Pulmonary artery endothelial cell (primary cell): ENCODE data around the gene ADCK2. TPM values are rescaled to one million over a fixed set of nuclear protein-coding genes. Genes with fewer than 3 reads are reported as not detected.
"Not testable (repeated sequence)": the region's sequence is repeated elsewhere in the genome, so short reads cannot be mapped to it uniquely, and the experiment has no call there.

ENCODE experiments used
- DNase-seq: peaks from one replicate; pipeline ENCODE4 v3.0.0-alpha.2; 2011; ENCODE audit warnings: low read depth, low spot score
- total RNA-seq: library from RNA; depleted of rRNA; stranded (reverse); fragments of >200 nt; gene quantifications from 2 replicates; pipeline ENCODE4 v1.2.3, GENCODE V29; 2014

ADCK2 gene
- total RNA-seq, 1 donor from 2014 or later: 21.2 TPM

GRCh38 chr7:140673063-140673773 lies 473 bp downstream of the ADCK2 start:
- no peak for DNase-seq

GRCh38 chr7:140673774-140674155 lies 1.0 kb downstream of the ADCK2 start:
- DNase-seq: no peak

- no peak for DNase-seq
These were observed 1.6 kb downstream of the ADCK2 start for GRCh38 chr7:140674356-140674800.

- DNase-seq: no peak
These were observed 2.4 kb downstream of the ADCK2 start for GRCh38 chr7:140674899-140675701.

GRCh38 chr7:140675726-140676125 lies 3.0 kb downstream of the ADCK2 start:
- DNase-seq: no peak

GRCh38 chr7:140676306-140676705 lies 3.6 kb downstream of the ADCK2 start:
- DNase-seq: no peak

GRCh38 chr7:140676956-140677355 lies 4.2 kb downstream of the ADCK2 start:
- DNase-seq: not testable (repeated sequence)

GRCh38 chr7:140677496-140677895 lies 4.8 kb downstream of the ADCK2 start:
- no peak for DNase-seq

- DNase-seq: no peak
These were observed 5.5 kb downstream of the ADCK2 start for GRCh38 chr7:140678081-140678815.

- no peak for DNase-seq
These were observed 6.0 kb downstream of the ADCK2 start for GRCh38 chr7:140678816-140679130.

GRCh38 chr7:140679186-140679585 lies 6.4 kb downstream of the ADCK2 start:
- DNase-seq: no peak

GRCh38 chr7:140680886-140681285 lies 8.1 kb downstream of the ADCK2 start:
- no peak for DNase-seq

- no peak for DNase-seq
These were observed 9.0 kb downstream of the ADCK2 start for GRCh38 chr7:140681766-140682165.

- DNase-seq: no peak
These were observed 10.9 kb downstream of the ADCK2 start for GRCh38 chr7:140683657-140684056.

- no peak for DNase-seq
These were observed 11.6 kb downstream of the ADCK2 start for GRCh38 chr7:140684066-140684950.

- DNase-seq: no peak
These were observed 12.8 kb downstream of the ADCK2 start for GRCh38 chr7:140685407-140686087.

GRCh38 chr7:140686921-140687320 lies 14.2 kb downstream of the ADCK2 start:
- DNase-seq: no peak

GRCh38 chr7:140688341-140688740 lies 15.6 kb downstream of the ADCK2 start:
- no peak for DNase-seq

GRCh38 chr7:140689199-140690152 lies 16.7 kb downstream of the ADCK2 start:
- no peak for DNase-seq
